HFFc6 (cell line): ENCODE results near the gene USH1C. TPM values are rescaled to one million over a fixed set of nuclear protein-coding genes. Genes with fewer than 3 reads are reported as not detected.

Source experiments
- DNase-seq: peaks from one replicate; pipeline ENCODE4 v3.0.0-alpha.2; 2018
- H3K27ac Mint-ChIP-seq: 2 replicates; pipeline ENCODE4 v1.8.0; 2020; ENCODE audit warnings: mild to moderate bottlenecking, mixed read lengths
- H3K27me3 Mint-ChIP-seq: 2 replicates; pipeline ENCODE4 v1.8.0; 2021; ENCODE audit warnings: mild to moderate bottlenecking, moderate library complexity, mixed read lengths; ENCODE audit not compliant: insufficient read depth
- H3K36me3 Mint-ChIP-seq: 2 replicates; pipeline ENCODE4 v1.8.0; 2021; ENCODE audit warnings: low read depth, mixed read lengths
- H3K4me1 Mint-ChIP-seq: 2 replicates; pipeline ENCODE4 v1.8.0; 2020; ENCODE audit warnings: low read depth, mixed read lengths
- H3K4me3 Mint-ChIP-seq: 2 replicates; pipeline ENCODE4 v1.8.0; 2020; ENCODE audit warnings: mild to moderate bottlenecking, moderate library complexity, mixed read lengths
- H3K9me3 Mint-ChIP-seq: 2 replicates; pipeline ENCODE4 v1.8.0; 2020; ENCODE audit warnings: mild to moderate bottlenecking, mixed read lengths
- CTCF ChIP-seq: fragments of 200-600 bp; sonication (generic); IDR thresholded peaks from 2 replicates; pipeline ENCODE4 v1.5.0; 2021; ENCODE audit warnings: antibody characterized with exemption, mild to moderate bottlenecking
- total RNA-seq, 6 experiments: library from RNA; stranded (reverse); fragmentation: NEBNext Ultra II Directional; extraction: Animal tissue kit (Norgen Biotek cat#: 25700); gene quantifications; 2 replicates in 1 of 6; 3 replicates in 5 of 6; pipeline ENCODE4 v1.2.3, GENCODE V29; 2021

Gene USH1C
- total RNA-seq, 6 experiments from 2014 or later = not detected

GRCh38 chr11:17560281-17561110 is 16.3 kb upstream of the USH1C start:
- DNase-seq = no peak
- H3K4me1 Mint-ChIP-seq = no peaks in the 10 kb centered on the region
- no peaks in the 10 kb centered on the region for H3K36me3 Mint-ChIP-seq
- H3K27ac Mint-ChIP-seq = no peak overlapping the region
- H3K4me3 Mint-ChIP-seq = no peak overlapping the region
- no peak for TF ChIP-seq CTCF
- peaks cover 19% of the 10 kb centered on the region for H3K27me3 Mint-ChIP-seq
- no peaks in the 10 kb centered on the region for H3K9me3 Mint-ChIP-seq

GRCh38 chr11:17559341-17560087 is 15.3 kb upstream of the USH1C start:
- Mint-ChIP-seq H3K36me3 (no peaks in the 10 kb centered on the region), H3K4me1 (no peaks in the 10 kb centered on the region), H3K9me3 (no peaks in the 10 kb centered on the region), H3K27me3 (peaks cover 23% of the 10 kb centered on the region), H3K4me3 (no peak overlapping the region), H3K27ac (no peak overlapping the region)
- DNase-seq = no peak
- no peak for TF ChIP-seq CTCF

- no peaks in the 10 kb centered on the region for H3K9me3 Mint-ChIP-seq
- no peak for TF ChIP-seq CTCF
- H3K27me3 Mint-ChIP-seq = peaks cover 23% of the 10 kb centered on the region
Observed at GRCh38 chr11:17558916-17559315, 14.7 kb upstream of the USH1C start.

GRCh38 chr11:17558025-17558780 is 14.0 kb upstream of the USH1C start:
- Mint-ChIP-seq H3K4me3 (no peak overlapping the region), H3K27ac (no peak overlapping the region), H3K27me3 (peaks cover 23% of the 10 kb centered on the region), H3K4me1 (no peaks in the 10 kb centered on the region), H3K9me3 (no peaks in the 10 kb centered on the region), H3K36me3 (no peaks in the 10 kb centered on the region)
- DNase-seq = no peak
- no peak for TF ChIP-seq CTCF

More at GRCh38 chr11:17558916-17559315, 14.7 kb upstream of the USH1C start:
- H3K27ac Mint-ChIP-seq = no peak overlapping the region
- H3K36me3 Mint-ChIP-seq = no peaks in the 10 kb centered on the region
- DNase-seq = no peak
- no peak overlapping the region for H3K4me3 Mint-ChIP-seq
- H3K4me1 Mint-ChIP-seq = no peaks in the 10 kb centered on the region

GRCh38 chr11:17556999-17557398 is 12.8 kb upstream of the USH1C start:
- Mint-ChIP-seq H3K27ac (no peak overlapping the region), H3K36me3 (no peaks in the 10 kb centered on the region), H3K27me3 (peaks cover 23% of the 10 kb centered on the region), H3K4me3 (no peak overlapping the region), H3K4me1 (no peaks in the 10 kb centered on the region), H3K9me3 (no peaks in the 10 kb centered on the region)
- no peak for DNase-seq
- TF ChIP-seq CTCF = no peak
